Mesenteric fat pad (tissue), 1 donor: ENCODE data around the gene AKT1S1. TPM values are rescaled to one million over a fixed set of nuclear protein-coding genes. Genes with fewer than 3 reads are reported as not detected.
A peak's percentile ranks its signal among the peaks of the same experiment; 100 is the strongest.

Source experiments
- DNase-seq: peaks from one replicate; pipeline ENCODE4 v3.0.0-alpha.2; 2020; ENCODE audit warnings: low spot score
- total RNA-seq: library from RNA; stranded (reverse); fragmentation: NEBNext Ultra II Directional; extraction: Animal tissue kit (Norgen Biotek cat#: 25700); gene quantifications from one replicate; pipeline ENCODE4 v1.2.1, GENCODE V29; 2021
- donor health status: DM: yes; HTN: yes; CAD: no.

Gene AKT1S1
- total RNA-seq, 1 donor from 2014 or later, result 38.8 TPM

- DNase-seq, result no peak
Observed at GRCh38 chr19:49870309-49870901, 6.8 kb downstream of the AKT1S1 start.

DNA sequence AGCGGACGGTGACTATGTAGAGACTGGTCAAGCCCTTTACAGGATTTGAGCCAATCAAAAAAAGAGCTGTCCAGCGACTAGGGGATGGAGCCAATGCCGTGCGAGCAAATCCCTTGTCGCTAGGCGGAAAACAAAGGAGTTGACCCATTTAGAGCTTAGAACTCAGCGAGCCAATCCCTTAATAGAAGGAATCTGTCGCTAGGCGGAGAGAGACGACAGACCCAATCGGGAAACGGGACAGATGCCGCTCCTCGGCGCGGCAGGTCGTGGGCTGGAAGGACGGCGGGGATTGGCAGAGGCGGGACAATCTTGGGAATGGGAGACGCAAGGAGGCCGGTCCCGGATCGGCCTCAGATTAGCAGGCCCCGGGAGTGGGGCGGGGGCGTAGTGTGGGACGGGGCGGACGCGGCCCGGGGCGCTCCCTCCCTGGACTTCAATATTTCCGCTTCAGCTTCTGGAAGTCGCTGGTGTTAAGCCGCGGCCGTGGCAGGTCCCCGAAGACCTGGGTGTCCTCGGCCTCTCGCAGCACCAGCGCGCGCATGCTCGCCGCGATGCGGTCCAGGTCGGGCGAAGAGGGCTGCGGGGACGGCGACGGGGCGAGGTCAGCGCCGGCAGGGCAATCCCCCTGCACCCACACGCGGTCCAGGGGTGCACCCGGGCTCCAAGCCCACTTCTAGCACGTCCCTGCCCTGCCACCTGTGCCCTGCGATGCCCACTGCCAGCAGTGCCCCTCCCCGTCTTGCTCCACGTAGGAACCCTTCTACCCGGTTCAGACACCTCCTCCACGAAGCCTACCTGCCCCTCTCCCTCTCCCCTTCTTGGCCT lies 7.5 kb downstream of the AKT1S1 start:
- DNase-seq, result peak; percentile 98

- no peak for DNase-seq
Observed at GRCh38 chr19:49869009-49869483, 8.1 kb downstream of the AKT1S1 start.

DNA sequence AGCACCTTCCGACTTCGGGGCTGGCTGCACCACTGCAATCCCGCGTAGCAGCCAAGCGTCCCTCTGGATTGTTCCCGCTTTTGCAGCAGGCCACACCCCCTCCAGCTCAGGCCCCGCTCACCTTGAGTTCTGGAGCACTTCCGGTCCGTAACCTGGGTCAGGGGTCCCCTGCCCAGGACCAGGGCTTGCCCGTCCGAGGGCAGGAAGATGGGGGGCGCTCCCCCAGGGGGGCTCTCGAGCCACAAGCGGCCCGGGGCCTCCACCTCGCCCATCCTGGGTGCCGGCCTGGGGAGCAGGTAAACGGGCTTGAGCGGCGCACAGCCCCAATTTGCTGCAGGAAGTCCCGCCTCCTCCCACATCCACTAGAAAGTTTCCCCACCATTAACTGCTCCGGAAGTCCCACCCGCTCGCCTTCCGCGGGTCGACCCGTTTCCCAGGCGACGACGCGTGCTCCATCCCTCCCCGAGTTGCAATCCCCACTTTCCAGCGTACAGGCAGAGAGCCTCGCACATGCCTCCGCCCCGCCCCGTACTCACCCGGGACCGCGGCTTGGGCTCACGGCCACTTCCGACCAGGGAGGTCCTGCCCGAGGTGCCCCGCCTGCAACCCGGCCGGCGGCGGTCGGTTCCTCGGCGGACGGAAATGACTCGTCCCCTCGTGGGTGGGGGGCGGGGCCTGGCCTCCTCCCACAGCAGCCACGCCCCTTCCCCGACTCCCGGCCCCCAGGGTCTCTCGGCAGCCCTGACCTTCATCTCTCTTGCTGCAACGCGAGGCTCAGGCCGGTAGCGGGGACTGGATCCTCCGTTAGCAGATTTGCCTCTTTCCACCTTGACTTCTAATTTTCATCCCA lies 10.0 kb downstream of the AKT1S1 start, which contains the start of gene PNKP:
PNKP (minus strand) TSS at position 644 of the 850 bp plus-strand sequence; CDS start at position 272, 372 bp downstream.
- peak; percentile 98 for DNase-seq

- no peak for DNase-seq
Observed at GRCh38 chr19:49864890-49865289, 12.3 kb downstream of the AKT1S1 start.

DNA sequence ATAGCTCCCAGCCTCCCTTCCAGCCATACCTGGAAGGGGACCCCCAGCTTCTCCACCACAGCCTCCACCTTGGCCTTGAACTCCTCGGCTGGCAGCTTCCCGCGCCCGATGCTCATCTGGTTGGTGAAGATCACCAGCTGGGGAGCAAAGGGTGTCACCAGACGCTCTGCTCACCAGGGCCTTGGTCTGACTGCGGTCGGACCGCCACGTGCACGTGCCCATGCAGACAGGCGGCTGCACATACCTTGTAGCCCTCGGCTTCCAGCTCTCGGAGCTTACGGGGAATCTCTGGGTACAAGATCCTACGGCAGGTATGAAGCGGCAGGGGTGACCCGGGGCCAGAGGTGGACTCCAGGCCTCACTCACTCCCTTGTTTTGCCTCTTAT lies 13.2 kb downstream of the AKT1S1 start:
- no peak for DNase-seq

DNA sequence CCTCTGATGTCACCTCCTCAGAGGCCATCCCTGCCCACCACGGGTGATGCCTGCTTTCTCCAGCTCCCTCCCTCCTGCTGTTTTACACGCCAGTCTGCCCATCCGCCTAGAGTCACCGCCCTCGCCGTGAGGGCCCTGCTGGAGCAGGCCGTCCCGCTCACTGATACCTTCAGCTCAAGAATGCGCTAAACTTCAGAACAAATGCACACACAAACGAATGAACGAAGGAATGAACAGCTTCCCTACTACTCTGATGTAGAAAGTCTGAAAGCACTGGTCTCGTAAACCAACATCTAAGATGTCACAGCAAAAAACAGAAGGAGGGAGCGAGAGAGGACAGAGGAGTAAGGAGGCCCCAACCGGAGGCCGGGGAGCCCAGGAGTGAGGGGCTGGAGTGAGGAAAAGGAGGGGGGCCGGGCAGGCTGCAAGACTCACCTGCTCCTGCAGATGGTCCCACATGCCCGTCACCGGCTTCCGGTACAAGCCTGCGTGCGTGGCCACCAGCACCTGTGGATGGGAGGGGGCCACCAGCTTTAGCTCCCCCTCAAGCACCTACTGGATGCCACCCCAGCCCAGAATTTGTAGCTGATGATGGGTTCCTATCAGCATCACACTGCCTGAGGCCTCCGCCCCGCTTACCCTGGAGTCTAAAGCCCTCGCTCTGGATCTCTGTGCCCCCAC lies 13.8 kb downstream of the AKT1S1 start:
- no peak for DNase-seq

DNA sequence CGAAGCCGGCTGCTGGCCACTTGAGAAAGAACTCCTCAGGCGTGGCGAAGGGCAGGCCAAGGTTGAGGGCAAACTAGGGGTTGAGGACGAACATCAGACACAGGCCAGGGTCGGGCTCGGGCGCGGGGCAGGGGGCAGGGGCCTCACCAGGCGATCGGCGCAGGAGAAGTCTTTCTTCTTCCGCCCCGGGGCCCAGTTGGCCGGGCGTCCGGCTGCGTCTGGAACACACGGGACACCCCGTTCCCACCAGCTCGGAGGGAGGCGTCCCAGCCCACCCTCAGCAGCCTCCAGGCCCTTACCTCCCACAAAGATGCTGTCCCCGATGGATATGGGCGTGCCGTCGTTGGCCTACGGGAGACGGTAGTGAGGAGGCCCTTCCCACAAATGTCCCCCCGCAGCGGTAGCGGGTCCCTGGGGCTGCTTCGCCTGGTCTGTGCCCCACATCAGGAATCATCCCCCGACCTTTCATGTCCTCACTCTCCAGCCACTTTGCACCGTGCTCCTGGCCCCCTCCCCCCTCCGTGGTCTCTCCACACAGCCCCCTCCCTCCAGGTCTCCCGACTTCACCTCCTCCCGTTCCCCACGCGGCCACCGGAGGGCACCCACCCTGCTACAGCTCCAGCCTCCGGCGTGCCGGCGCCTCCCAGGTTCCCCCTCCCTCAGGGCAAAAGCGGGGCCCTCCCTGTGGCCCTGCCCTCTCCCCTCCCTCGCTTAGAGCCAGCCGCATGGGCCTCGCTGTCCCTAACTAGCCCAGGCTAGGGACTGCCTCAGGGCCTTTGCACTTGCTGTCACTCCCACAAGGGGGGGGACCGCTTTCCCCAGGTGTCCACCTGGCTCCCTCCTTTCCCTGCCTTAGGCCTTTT lies 14.5 kb downstream of the AKT1S1 start:
- DNase-seq, result no peak

GRCh38 chr19:49861541-49862378 lies 15.4 kb downstream of the AKT1S1 start:
- DNase-seq, result no peak

DNA sequence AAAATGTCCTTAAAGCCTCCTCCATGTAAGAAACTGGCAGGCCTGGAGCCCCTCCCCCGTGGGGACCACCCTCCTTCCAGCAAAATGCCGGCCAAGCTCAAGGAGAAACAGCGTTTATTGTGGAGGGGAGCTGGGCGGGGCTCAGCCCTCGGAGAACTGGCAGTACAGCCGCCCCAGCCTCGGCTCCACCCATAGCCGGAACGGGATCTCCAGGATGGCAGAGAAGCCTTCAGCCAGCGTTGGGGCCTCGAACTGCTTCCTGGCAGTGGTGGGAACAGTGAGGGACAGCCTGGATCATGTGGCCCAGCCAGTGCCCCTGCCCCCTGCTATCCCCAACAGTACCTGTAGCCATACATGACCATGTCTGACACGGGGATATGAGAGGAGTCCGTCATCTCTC lies 16.0 kb downstream of the AKT1S1 start:
- no peak for DNase-seq

GRCh38 chr19:49860336-49861102 lies 16.6 kb downstream of the AKT1S1 start:
- DNase-seq, result no peak

DNA sequence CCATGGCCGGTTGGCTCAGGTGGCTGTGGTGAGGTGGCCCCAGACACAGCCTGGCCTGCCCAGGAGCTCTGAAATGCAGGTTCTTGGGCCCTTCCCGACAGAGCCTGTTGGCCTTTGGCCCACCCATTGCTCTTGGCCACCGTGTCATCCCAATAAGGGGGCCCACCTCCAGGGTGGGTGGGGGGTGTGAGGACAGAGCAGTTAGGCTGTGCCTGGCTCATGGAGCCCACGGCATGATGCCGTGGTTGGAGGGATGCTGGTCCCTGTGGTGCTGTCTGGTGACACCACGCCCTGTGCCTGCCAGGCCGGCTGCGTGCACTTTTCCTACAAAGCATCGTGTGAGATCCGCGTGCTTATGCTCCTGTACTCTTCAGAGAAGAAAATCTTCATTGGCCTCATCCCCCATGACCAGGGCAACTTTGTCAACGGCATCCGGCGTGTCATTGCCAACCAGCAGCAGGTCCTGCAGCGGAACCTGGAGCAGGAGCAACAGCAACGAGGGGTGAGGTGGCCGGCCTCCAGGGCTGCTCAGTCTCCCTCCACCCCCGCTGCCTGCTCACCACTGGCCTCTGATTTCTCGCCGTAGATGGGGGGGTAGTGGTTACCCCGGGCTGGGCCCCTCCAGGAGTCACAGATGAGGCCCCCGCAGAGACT lies 17.3 kb downstream of the AKT1S1 start:
- DNase-seq, result no peak

- no peak for DNase-seq
Observed at GRCh38 chr19:49858088-49858985, 18.8 kb downstream of the AKT1S1 start.

GRCh38 chr19:49857838-49858087 lies 19.4 kb downstream of the AKT1S1 start:
- DNase-seq, result no peak

DNA sequence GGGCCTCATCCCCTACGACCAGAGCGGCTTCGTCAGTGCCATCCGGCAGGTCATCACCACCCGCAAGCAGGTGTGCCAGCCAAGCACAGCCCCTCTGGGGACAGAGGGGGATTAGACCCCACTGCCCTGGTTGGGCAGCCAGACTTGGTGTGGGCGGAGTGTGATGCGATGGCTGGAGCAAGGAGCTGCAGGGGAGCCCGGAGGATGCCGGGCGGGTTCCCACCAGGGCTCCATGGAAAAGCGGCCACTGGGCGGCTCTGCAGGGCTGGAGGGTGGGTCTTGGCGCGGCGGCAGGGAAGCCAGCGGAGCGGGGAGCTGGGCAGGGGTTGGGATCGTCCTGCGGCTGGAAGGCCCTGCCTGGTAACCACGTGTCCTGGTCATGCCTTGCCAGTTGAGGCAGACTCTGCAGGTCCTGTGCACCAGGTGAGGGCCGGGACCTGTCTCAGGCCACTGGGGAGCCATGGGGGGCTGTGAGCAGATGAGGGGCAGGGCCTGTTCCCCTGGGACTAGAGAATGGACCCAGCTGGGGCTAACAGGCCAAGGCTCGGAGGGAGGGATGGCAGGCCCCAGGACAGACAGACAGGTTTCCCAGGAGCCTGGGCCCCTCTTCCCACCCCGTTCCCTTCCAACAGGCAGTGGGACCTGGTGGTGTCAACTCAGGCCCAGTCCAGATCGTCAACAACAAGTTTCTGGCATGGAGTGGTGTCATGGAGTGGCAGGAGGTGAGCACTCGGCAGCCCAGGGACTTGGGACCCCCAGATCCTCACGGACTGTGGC lies 19.9 kb downstream of the AKT1S1 start:
- DNase-seq, result no peak

DNA sequence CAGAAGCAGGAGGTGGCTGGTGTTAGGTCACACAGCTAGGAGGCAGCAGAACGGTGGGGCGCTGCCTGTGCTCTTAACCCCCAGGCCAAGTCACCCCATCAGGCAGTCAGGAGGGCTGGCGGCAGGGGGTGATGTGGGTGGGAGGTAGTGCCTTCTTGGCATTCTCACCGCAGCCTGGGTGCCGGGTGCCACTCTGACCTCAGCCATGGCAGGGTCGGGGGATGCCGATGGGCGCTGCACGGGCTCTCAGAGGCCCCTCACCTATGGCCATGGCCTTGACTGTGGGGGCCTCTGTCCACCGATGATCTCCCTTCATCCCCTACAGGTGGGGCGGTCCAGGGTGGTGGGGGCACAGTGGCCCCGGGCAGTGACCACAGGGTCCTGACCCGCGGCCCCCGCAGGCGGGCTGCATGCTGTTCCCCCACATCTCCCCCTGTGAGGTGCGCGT lies 20.6 kb downstream of the AKT1S1 start:
- no peak for DNase-seq
